ENCODE results near the gene MTG2. TPM values are rescaled to one million over a fixed set of nuclear protein-coding genes. Genes with fewer than 3 reads are reported as not detected.

Gene MTG2
- polyA plus RNA-seq, 1 donor from 2014 or later, result 36.1 TPM

DNA sequence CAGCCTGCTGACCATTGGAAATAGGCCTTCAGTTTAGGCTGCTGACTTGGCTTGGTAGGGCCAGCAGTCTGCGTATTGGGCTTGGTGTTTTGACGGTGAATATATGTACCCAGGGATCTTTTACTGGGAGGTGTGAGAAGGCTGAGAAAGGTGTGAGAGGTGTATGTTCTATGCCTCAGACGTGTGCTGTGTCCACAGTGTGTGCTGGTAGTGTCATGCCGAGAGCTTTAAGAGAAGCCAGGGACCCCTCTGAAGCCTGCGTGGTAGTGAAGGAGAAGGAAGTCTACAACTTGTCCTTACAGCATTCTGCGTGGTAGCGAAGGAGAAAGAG is 37.2 kb upstream of the MTG2 start:
- no peak overlapping the region for H2AFZ ChIP-seq (ENCODE audit: low read depth, low read length)
- H4K20me1 ChIP-seq (ENCODE audit: insufficient read depth), result peaks cover 56% of the 10 kb centered on the region
- H3K4me2 ChIP-seq (ENCODE audit: low read length), result no peak overlapping the region
- H3K4me3 ChIP-seq (ENCODE audit: low read length), result peak overlapping the region; percentile 95
- no peaks in the 10 kb centered on the region for H3K27me3 ChIP-seq (ENCODE audit: insufficient read depth, low read depth, low read length)
- H3K9me3 ChIP-seq (ENCODE audit: low read length), result no peaks in the 10 kb centered on the region
- H3K9ac ChIP-seq (ENCODE audit: low read length), result no peak overlapping the region
- TF ChIP-seq EZH2 (IDR thresholded peaks at IDR 0.05; ENCODE audit: borderline replicate concordance, insufficient read depth, low read length, poor library complexity, severe bottlenecking) (no peak), EP300 (conservative IDR thresholded peaks at IDR 0.05; ENCODE audit: poor library complexity, severe bottlenecking) (no peak), POLR2AphosphoS5 (IDR thresholded peaks at IDR 0.05) (no peak), SMC3 (conservative IDR thresholded peaks at IDR 0.05; ENCODE audit: poor library complexity) (no peak), TAF1 (IDR thresholded peaks at IDR 0.05; ENCODE audit: low read depth) (no peak), MXI1 (conservative IDR thresholded peaks at IDR 0.05; ENCODE audit: poor library complexity, severe bottlenecking) (no peak), RAD21 (conservative IDR thresholded peaks at IDR 0.05) (no peak)
- TF ChIP-seq, protein P1, sequence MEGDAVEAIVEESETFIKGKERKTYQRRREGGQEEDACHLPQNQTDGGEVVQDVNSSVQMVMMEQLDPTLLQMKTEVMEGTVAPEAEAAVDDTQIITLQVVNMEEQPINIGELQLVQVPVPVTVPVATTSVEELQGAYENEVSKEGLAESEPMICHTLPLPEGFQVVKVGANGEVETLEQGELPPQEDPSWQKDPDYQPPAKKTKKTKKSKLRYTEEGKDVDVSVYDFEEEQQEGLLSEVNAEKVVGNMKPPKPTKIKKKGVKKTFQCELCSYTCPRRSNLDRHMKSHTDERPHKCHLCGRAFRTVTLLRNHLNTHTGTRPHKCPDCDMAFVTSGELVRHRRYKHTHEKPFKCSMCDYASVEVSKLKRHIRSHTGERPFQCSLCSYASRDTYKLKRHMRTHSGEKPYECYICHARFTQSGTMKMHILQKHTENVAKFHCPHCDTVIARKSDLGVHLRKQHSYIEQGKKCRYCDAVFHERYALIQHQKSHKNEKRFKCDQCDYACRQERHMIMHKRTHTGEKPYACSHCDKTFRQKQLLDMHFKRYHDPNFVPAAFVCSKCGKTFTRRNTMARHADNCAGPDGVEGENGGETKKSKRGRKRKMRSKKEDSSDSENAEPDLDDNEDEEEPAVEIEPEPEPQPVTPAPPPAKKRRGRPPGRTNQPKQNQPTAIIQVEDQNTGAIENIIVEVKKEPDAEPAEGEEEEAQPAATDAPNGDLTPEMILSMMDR (IDR thresholded peaks at IDR 0.05; ENCODE audit: poor library complexity, severe bottlenecking), result no peak
- TF ChIP-seq, protein P2, sequence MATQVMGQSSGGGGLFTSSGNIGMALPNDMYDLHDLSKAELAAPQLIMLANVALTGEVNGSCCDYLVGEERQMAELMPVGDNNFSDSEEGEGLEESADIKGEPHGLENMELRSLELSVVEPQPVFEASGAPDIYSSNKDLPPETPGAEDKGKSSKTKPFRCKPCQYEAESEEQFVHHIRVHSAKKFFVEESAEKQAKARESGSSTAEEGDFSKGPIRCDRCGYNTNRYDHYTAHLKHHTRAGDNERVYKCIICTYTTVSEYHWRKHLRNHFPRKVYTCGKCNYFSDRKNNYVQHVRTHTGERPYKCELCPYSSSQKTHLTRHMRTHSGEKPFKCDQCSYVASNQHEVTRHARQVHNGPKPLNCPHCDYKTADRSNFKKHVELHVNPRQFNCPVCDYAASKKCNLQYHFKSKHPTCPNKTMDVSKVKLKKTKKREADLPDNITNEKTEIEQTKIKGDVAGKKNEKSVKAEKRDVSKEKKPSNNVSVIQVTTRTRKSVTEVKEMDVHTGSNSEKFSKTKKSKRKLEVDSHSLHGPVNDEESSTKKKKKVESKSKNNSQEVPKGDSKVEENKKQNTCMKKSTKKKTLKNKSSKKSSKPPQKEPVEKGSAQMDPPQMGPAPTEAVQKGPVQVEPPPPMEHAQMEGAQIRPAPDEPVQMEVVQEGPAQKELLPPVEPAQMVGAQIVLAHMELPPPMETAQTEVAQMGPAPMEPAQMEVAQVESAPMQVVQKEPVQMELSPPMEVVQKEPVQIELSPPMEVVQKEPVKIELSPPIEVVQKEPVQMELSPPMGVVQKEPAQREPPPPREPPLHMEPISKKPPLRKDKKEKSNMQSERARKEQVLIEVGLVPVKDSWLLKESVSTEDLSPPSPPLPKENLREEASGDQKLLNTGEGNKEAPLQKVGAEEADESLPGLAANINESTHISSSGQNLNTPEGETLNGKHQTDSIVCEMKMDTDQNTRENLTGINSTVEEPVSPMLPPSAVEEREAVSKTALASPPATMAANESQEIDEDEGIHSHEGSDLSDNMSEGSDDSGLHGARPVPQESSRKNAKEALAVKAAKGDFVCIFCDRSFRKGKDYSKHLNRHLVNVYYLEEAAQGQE (IDR thresholded peaks at IDR 0.05; ENCODE audit: borderline replicate concordance), result no peak
- peaks cover 60% of the 10 kb centered on the region for H3K79me2 ChIP-seq (replicated peaks; ENCODE audit: insufficient read depth, low read length)
- H3K9me2 ChIP-seq (ENCODE audit: insufficient read depth, low read length), result no peaks in the 10 kb centered on the region
- H3K27ac ChIP-seq (ENCODE audit: low read length), result no peak overlapping the region
- peaks cover 4% of the 10 kb centered on the region for H3F3A ChIP-seq (ENCODE audit: insufficient read depth, low read length, poor library complexity, severe bottlenecking)
- H3K36me3 ChIP-seq (ENCODE audit: insufficient read depth, low read length), result no peaks in the 10 kb centered on the region

DNA sequence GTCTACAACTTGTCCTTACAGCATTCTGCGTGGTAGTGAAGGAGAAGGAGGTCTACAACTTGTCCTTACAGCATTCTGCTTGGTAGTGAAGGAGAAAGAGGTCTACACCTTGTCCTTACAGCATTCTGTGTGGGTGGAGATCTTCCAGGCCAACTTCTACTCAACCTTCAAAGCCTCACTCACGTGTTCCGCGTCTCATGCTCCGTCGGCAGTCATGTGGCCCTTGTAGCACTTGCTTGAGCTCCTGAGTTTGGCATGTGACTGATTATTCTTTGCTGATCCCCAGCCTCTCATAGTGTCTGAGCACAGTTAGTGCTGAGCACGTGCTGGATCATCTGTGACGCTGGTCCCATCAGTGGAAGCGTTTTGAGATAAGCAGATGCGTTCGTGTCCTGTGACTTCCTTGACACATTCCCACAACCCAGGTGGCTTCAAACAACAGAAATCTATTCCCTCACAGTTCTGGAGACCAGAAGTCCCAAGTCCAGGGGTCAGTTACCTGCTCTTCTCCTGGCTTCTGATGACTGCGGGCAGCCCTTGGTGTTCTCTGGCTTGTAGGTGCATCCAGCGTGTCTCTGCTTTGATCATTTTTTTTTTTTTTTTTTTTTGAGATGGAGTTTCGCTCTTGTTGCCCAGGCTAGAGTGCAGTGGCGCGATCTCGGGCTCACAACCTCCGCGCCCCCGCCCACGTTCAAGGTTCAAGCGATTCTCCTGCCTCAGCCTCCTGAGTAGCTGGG is 36.6 kb upstream of the MTG2 start:
- Histone ChIP-seq H3K9me3 (ENCODE audit: low read length) (no peaks in the 10 kb centered on the region), H3K27ac (ENCODE audit: low read length) (no peak overlapping the region), H3F3A (ENCODE audit: insufficient read depth, low read length, poor library complexity, severe bottlenecking) (peaks cover 4% of the 10 kb centered on the region), H4K20me1 (ENCODE audit: insufficient read depth) (peaks cover 58% of the 10 kb centered on the region), H3K9me2 (ENCODE audit: insufficient read depth, low read length) (no peaks in the 10 kb centered on the region), H3K27me3 (ENCODE audit: insufficient read depth, low read depth, low read length) (no peaks in the 10 kb centered on the region), H3K79me2 (replicated peaks; ENCODE audit: insufficient read depth, low read length) (peaks cover 60% of the 10 kb centered on the region), H3K9ac (ENCODE audit: low read length) (no peak overlapping the region), H3K4me3 (ENCODE audit: low read length) (peak overlapping the region; percentile 95), H3K4me2 (ENCODE audit: low read length) (no peak overlapping the region), H3K36me3 (ENCODE audit: insufficient read depth, low read length) (no peaks in the 10 kb centered on the region), H2AFZ (ENCODE audit: low read depth, low read length) (no peak overlapping the region)
- no peak for TF ChIP-seq RAD21 (conservative IDR thresholded peaks at IDR 0.05)
- no peak for TF ChIP-seq EZH2 (IDR thresholded peaks at IDR 0.05; ENCODE audit: borderline replicate concordance, insufficient read depth, low read length, poor library complexity, severe bottlenecking)
- no peak for TF ChIP-seq EP300 (conservative IDR thresholded peaks at IDR 0.05; ENCODE audit: poor library complexity, severe bottlenecking)
- TF ChIP-seq, protein P2 (IDR thresholded peaks at IDR 0.05; ENCODE audit: borderline replicate concordance), result no peak
- no peak for TF ChIP-seq MXI1 (conservative IDR thresholded peaks at IDR 0.05; ENCODE audit: poor library complexity, severe bottlenecking)
- TF ChIP-seq, protein P1 (IDR thresholded peaks at IDR 0.05; ENCODE audit: poor library complexity, severe bottlenecking), result no peak
- TF ChIP-seq TAF1 (IDR thresholded peaks at IDR 0.05; ENCODE audit: low read depth), result no peak
- no peak for TF ChIP-seq SMC3 (conservative IDR thresholded peaks at IDR 0.05; ENCODE audit: poor library complexity)
- no peak for TF ChIP-seq POLR2AphosphoS5 (IDR thresholded peaks at IDR 0.05)

Data from neural cell (in vitro differentiated cells).